GM23338 (cell line): Measurements from ENCODE around the gene OTUB1. TPM values are rescaled to one million over a fixed set of nuclear protein-coding genes. Genes with fewer than 3 reads are reported as not detected.
"Not testable (repeated sequence)": the region's sequence is repeated elsewhere in the genome, so short reads cannot be mapped to it uniquely, and the experiment has no call there.

ENCODE experiments used
- ATAC-seq: fragments of 200-7000 bp; cut with Tn5 transposase; 3 replicates; pipeline ENCODE4 v1.9.1; 2020
- DNase-seq: peaks from one replicate; pipeline ENCODE4 v3.0.0-alpha.2; 2015; ENCODE audit warnings: low spot score
- H2AFZ ChIP-seq: fragments of 200-600 bp; sonication (generic); 2 replicates; pipeline ENCODE4 v1.8.0; 2016; ENCODE audit warnings: antibody characterized with exemption, mild to moderate bottlenecking, moderate library complexity
- H3F3A ChIP-seq: fragments of 200-600 bp; sonication (generic); replicated peaks from 2 replicates; pipeline ENCODE4 v1.8.0; 2017; ENCODE audit warnings: antibody characterized with exemption, mixed run types, low read depth
- H3K27ac ChIP-seq: fragments of 200-600 bp; sonication (generic); 2 replicates; pipeline ENCODE4 v1.6.1; 2016; ENCODE audit warnings: low read depth
- H3K27me3 ChIP-seq: fragments of 200-600 bp; sonication (generic); 2 replicates; pipeline ENCODE4 v1.8.0; 2016; ENCODE audit warnings: mild to moderate bottlenecking, mixed run types, moderate library complexity; ENCODE audit not compliant: insufficient read depth
- H3K36me3 ChIP-seq: fragments of 200-600 bp; sonication (generic); 2 replicates; pipeline ENCODE4 v1.8.0; 2016; ENCODE audit warnings: mild to moderate bottlenecking; ENCODE audit not compliant: insufficient read depth
- H3K4me1 ChIP-seq: fragments of 200-600 bp; sonication (generic); 2 replicates; pipeline ENCODE4 v1.8.0; 2016; ENCODE audit warnings: mild to moderate bottlenecking, moderate library complexity; ENCODE audit not compliant: insufficient read depth
- H3K4me2 ChIP-seq: fragments of 200-600 bp; sonication (generic); 2 replicates; pipeline ENCODE4 v1.7.1; 2017; ENCODE audit warnings: mixed run types
- H3K4me3 ChIP-seq: fragments of 200-600 bp; sonication (generic); 2 replicates; pipeline ENCODE4 v1.6.1; 2016; ENCODE audit warnings: mixed run types
- H3K79me2 ChIP-seq: fragments of 200-600 bp; sonication (generic); replicated peaks from 2 replicates; pipeline ENCODE4 v1.8.0; 2017; ENCODE audit warnings: mild to moderate bottlenecking; ENCODE audit not compliant: insufficient read depth
- H3K9me2 ChIP-seq: fragments of 200-600 bp; sonication (generic); 2 replicates; pipeline ENCODE4 v1.8.0; 2017; ENCODE audit not compliant: insufficient read depth
- H4K20me1 ChIP-seq: fragments of 200-600 bp; sonication (generic); replicated peaks from 2 replicates; pipeline ENCODE4 v1.8.0; 2017; ENCODE audit warnings: mild to moderate bottlenecking; ENCODE audit not compliant: insufficient read depth
- H3K27ac Mint-ChIP-seq: 2 replicates; pipeline ENCODE4 v1.8.0; 2020; ENCODE audit warnings: inconsistent platforms, mild to moderate bottlenecking, moderate library complexity, mixed read lengths
- H3K27me3 Mint-ChIP-seq: 3 replicates; pipeline ENCODE4 v1.8.0; 2022; ENCODE audit warnings: low read depth, mild to moderate bottlenecking, moderate library complexity, mixed read lengths, inconsistent platforms; ENCODE audit not compliant: insufficient read depth, poor library complexity
- H3K36me3 Mint-ChIP-seq: 3 replicates; pipeline ENCODE4 v1.8.0; 2021; ENCODE audit warnings: low read depth, mild to moderate bottlenecking, inconsistent platforms, moderate library complexity, mixed read lengths
- H3K4me1 Mint-ChIP-seq: 3 replicates; pipeline ENCODE4 v1.8.0; 2020; ENCODE audit warnings: mild to moderate bottlenecking, inconsistent platforms, mixed read lengths
- H3K4me3 Mint-ChIP-seq: 3 replicates; pipeline ENCODE4 v1.8.0; 2021; ENCODE audit warnings: moderate library complexity, mild to moderate bottlenecking, inconsistent platforms, mixed read lengths
- H3K9me3 Mint-ChIP-seq: 3 replicates; pipeline ENCODE4 v1.8.0; 2020; ENCODE audit warnings: moderate library complexity, mild to moderate bottlenecking, inconsistent platforms, mixed read lengths
- CTCF ChIP-seq, 2 experiments: fragments of 200-600 bp in 1 of 2; sonication (generic) in 1 of 2; conservative IDR thresholded peaks; 2 replicates each; pipeline versions ENCODE4 v1.5.1 to v1.6.1; 2016 to 2017; ENCODE audit warnings: antibody characterized with exemption in 2 of 2, low read depth in 2 of 2, mild to moderate bottlenecking in 2 of 2, moderate library complexity in 1 of 2
- ZNF331 ChIP-seq: fragments of 250-450 bp; sonication (Bioruptor Pico); IDR thresholded peaks from 2 replicates; pipeline ENCODE4 v1.5.0; 2020; ENCODE audit warnings: low read depth, mild to moderate bottlenecking, moderate library complexity
- ZNF462 ChIP-seq: fragments of 250-450 bp; sonication (Bioruptor Pico); IDR thresholded peaks from 2 replicates; pipeline ENCODE4 v1.5.0; 2020; ENCODE audit warnings: mild to moderate bottlenecking, moderate library complexity
- polyA plus RNA-seq: library from polyadenylated mRNA; unstranded; fragments of >200 nt; fragmentation: Nextera tagmentation; extraction: Ambion mirVana; gene quantifications from 2 replicates; pipeline ENCODE4 v1.2.1, GENCODE V29; 2016
- total RNA-seq: library from RNA; depleted of rRNA; stranded (reverse); fragments of >200 nt; shearing (Covaris generic); gene quantifications from 2 replicates; pipeline ENCODE4 v1.2.3, GENCODE V29; 2014

OTUB1 gene
- total and polyA plus RNA-seq, 2 experiments from 2014 or later, result 122 to 207 TPM

GRCh38 chr11:63958008-63958407, 28.2 kb upstream of the OTUB1 start (continued):
- no peak for TF ChIP-seq ZNF462 (CRISPR knock-in tag)

- Mint-ChIP-seq H3K4me3 (no peak overlapping the region), H3K4me1 (no peaks in the 10 kb centered on the region; the same call in 2 of the 3 replicates), H3K27me3 (peaks cover 12% of the 10 kb centered on the region), H3K27ac (no peak overlapping the region; the same call in 1 of the 2 replicates), H3K36me3 (no peaks in the 10 kb centered on the region), H3K9me3 (no peaks in the 10 kb centered on the region; the same call in 2 of the 3 replicates)
- peak; percentile 68 for ATAC-seq
- Histone ChIP-seq H3K9me2 (no peaks in the 10 kb centered on the region), H3K36me3 (no peaks in the 10 kb centered on the region), H3F3A (peaks cover 4% of the 10 kb centered on the region; the same call in 1 of the 2 replicates), H3K79me2 (no peaks in the 10 kb centered on the region), H3K4me3 (no peak overlapping the region), H3K27ac (no peak overlapping the region), H3K4me2 (no peak overlapping the region), H2AFZ (no peak overlapping the region), H3K4me1 (no peaks in the 10 kb centered on the region), H4K20me1 (no peaks in the 10 kb centered on the region; the same call in 1 of the 2 replicates), H3K27me3 (peaks cover 25% of the 10 kb centered on the region; the same call in 1 of the 2 replicates)
- 0 out of 4 replicates have a peak, but pooled peaks of 1 of the 2 experiments have one; percentile 2 for TF ChIP-seq CTCF (conservative IDR thresholded peaks at IDR 0.05; ENCODE audit: low read depth in 2 of 2)
- no peak for TF ChIP-seq ZNF331 (CRISPR knock-in tag)
- peak; percentile 55 for DNase-seq
Observed at GRCh38 chr11:63961608-63962412, 24.4 kb upstream of the OTUB1 start.

- H3K9me3 Mint-ChIP-seq, H3K36me3 Mint-ChIP-seq, H3K4me2 ChIP-seq, H3K27ac ChIP-seq, H3K79me2 ChIP-seq, H3K4me1 ChIP-seq, H4K20me1 ChIP-seq, H2AFZ ChIP-seq, ATAC-seq, H3F3A ChIP-seq, DNase-seq, H3K9me2 ChIP-seq, H3K4me1 Mint-ChIP-seq, H3K4me3 Mint-ChIP-seq, H3K27ac Mint-ChIP-seq, H3K36me3 ChIP-seq, H3K4me3 ChIP-seq: not testable (repeated sequence)
- H3K27me3 ChIP-seq, result peaks cover 39% of the 10 kb centered on the region
- H3K27me3 Mint-ChIP-seq, result peaks cover 21% of the 10 kb centered on the region
Observed at GRCh38 chr11:63963895-63964294, 22.3 kb upstream of the OTUB1 start.
